T-helper 22 cell (primary cell): ENCODE measurements around the gene LGALS16.
"Not testable (repeated sequence)": the region's sequence is repeated elsewhere in the genome, so short reads cannot be mapped to it uniquely, and the experiment has no call there.

ENCODE experiments used
- DNase-seq: peaks from one replicate; pipeline ENCODE4 v3.0.0-alpha.2; 2020; ENCODE audit warnings: low read depth

LGALS16 gene, protein sequence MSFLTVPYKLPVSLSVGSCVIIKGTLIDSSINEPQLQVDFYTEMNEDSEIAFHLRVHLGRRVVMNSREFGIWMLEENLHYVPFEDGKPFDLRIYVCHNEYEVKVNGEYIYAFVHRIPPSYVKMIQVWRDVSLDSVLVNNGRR

DNA sequence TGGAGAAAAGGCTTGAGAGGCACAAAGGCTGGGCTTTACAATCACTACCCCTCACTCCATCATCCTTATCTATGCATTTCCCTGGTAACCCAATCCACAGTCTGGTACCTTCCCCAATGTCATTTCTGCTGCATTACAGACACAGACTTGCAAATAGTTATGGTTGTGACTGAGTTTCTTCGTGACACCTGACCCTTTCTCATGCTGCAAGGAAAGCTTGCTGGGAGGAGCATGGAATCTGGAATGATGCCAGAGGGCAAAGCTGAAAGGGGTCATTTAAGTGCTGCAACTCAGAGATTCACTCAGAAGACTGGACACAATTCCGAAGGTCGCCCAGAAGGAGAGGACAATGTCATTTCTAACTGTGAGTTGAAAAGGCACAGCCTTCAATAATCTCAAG is at the start of gene LGALS16:
LGALS16 (plus strand) TSS at position 301 of the 400 bp plus-strand sequence; CDS start at position 350, 49 bp downstream.
- DNase-seq: no peak

DNA sequence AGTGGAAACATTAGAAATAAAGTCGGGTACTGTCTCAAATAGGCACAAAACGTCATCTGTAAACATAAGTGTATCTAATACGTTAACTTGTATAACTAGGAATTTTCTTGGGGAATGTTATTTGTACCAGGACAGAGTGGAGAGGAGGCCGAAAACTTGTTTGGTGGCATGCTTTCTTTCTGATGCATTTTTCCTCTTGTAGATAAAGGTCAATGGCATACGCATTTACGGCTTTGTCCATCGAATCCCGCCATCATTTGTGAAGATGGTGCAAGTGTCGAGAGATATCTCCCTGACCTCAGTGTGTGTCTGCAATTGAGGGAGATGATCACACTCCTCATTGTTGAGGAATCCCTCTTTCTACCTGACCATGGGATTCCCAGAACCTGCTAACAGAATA is 48.7 kb upstream of the LGALS16 start:
- DNase-seq: no peak

DNA sequence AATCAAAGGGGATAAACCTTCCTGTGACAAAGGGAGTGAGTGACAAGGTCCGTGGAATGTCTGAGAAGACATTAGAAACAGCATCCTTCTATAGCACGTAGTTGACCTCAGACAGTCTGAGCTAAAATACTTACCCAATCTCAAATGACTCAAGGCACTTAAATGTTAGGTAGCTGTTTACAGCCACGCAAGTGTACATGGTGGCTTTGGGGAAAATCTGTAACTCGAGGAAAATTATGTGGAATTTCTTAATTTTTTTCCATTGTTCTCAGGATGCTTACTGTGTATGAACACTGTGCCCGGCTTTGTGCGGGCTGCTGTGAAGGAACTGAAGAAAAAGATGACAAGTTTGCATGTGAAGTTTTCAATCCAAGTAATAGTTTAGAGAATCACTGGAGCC is 48.2 kb upstream of the LGALS16 start:
- DNase-seq: no peak

DNA sequence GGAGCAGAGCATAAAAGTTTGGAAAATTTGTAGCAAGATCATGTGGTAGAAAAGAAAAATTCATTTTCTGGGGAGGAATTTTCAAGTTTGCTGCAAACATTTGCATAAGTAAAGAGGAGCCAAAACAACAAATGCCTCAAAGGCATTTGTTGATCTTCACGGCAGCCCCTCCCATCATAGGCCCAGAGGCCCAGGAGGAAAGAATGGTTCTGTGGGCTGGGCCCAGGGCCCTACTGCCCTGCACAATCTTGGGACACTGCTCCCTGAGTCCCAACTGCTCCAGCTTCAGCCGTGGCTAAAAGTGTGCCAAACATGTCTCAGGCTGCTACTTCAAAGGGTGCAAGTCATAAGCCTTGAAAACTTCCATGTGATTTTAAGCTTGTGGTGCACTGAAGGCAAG is 42.1 kb upstream of the LGALS16 start:
- no peak for DNase-seq

DNA sequence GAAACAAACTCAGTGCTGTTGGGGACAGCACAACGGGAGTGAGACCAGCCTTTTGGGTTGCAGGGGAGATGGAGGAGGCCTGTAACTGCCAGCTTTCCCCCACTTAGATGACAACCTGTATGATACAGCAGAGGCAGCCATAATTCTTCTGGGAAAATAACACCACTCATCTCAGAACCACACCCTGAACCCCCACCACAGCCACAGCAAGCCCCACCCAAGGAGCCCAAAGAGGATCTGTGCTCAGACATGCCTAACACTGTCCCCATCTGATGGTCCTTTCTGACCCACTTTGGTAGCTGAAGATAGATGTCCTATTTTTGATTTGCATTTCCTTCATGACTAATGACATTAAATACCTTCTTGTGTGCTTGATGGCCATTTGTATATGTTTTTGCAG is 38.0 kb upstream of the LGALS16 start:
- DNase-seq: no peak

DNA sequence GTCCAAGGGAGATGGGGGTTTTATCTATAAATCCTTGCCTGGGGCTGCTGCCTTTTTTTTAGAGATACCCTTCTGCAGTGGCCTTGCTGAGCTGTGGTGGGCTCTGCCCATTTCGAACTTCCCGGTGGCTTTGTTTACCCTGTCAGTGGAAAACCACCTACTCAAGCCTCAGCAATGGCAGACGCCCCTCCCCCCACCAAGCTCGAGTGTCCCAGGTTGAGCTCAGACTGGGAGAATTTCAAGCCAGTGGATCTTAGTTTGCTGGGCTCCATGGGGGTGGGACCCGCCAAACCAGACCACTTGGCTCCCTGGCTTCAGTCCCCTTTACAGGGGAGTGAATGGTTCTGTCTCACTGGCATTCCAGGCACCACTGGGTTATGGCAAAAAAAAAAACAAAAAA is 31.8 kb upstream of the LGALS16 start:
- DNase-seq: no peak

DNA sequence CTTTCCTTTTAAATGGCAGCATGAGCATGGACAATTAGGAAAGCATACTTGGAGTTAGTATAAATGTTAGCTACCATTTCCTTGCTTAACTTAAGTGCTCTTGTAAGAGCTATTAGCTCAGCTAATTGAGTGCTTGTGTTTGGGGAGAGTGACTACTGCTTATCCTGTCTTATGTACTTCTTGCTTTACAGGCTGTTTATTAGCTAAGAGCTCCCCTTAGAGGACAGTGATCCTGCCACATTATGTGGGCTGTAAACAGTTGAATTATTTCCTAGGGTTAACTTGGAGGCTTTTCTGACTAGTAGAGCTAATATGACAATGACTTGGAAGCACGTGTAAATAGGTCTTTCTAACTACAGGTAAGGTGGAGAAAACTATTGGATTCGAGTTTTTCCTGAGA is 28.1 kb upstream of the LGALS16 start:
- DNase-seq: not testable (repeated sequence)

DNA sequence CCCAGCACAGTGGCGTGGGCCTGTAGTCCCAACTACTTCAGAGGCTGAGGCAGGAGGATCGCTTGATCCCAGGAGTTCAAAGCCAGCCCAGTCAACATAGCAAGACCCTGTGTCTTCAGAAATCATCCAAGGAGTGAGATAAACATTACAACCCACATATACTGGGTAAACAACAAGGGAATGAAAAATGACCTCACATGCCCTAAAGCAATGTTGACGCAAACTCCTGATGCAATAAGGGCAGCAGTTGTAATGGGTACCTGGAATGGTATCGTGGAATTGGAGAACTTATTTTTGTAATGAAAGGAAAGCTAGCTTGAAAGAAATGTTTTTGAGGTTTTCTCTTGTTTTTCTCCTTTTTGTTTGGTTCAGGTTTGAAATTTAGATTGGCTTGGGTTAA is 24.5 kb upstream of the LGALS16 start:
- no peak for DNase-seq

DNA sequence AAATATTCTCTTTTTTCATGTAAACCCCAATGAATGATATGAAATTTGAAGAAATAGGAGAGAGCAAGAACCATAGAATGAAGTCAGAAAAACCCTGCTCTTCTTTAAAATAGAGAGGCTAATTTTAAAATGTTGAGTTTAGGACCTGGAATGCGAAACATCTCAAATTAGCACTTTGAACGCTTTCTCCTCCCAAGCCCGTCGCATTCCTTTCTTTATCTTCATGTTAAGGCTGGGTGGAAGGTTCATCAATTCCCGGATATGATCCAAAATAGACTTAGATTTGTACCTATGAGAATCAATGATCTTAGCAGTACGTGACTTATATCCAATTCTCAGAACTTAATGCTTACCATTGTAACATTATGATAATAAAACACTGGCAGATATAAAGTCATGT is 24.1 kb upstream of the LGALS16 start:
- no peak for DNase-seq

DNA sequence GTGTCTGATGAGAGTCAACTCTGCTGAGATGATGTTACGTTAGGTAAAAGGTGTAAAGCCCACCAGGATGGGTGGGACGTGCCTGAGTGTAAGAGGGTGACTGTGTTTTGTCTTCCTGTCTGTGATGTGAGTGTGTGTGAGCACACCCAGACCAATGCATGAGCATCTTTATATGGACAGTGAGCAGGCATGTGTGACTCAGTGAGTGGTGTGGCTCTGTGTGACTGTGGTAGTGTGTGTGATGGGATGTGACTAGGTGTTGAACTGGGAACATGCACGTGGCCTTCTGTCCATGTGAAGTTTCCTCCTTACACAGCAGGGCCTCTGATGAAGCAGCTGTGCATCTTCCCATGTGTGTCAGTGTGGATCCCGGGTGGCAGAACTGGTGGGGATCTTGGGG is 17.8 kb upstream of the LGALS16 start:
- DNase-seq: no peak

DNA sequence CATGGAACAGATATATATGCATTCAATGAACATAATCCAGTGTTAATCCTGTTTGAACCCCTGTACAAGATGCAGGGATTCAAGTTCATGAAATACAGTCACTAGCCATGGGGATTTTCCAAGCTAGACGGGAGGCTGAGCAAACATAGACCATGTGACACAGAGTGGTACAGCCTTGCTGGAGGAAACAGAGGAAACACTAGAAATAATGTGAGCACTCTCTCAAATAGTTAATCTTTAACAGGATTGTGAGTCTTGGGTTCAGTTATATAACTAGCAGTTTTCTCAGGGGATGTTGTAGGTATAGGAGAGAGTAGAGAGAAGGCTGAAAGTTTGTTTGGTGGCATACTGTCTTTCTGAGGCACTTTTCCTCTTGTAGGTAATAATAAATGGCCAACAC is 13.9 kb upstream of the LGALS16 start:
- DNase-seq: no peak

DNA sequence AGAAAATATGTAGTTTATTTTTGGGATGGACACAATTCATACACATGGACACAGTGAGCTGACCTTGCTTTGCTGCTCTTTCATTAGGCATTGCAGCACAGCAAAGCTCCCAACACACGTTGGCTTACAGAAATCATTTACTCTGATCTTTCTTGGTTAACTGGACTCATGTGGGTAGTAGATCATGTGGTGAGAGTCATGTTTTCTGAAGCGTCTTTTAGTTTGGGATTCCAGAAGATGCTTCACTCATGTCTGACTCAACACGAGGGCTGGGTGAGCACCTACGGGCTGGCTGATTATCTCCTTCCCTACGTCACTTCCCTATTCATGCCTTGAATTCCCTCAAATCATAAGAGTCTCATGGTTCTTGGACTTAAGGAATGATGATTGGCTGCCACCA is 12.1 kb upstream of the LGALS16 start:
- DNase-seq: no peak

DNA sequence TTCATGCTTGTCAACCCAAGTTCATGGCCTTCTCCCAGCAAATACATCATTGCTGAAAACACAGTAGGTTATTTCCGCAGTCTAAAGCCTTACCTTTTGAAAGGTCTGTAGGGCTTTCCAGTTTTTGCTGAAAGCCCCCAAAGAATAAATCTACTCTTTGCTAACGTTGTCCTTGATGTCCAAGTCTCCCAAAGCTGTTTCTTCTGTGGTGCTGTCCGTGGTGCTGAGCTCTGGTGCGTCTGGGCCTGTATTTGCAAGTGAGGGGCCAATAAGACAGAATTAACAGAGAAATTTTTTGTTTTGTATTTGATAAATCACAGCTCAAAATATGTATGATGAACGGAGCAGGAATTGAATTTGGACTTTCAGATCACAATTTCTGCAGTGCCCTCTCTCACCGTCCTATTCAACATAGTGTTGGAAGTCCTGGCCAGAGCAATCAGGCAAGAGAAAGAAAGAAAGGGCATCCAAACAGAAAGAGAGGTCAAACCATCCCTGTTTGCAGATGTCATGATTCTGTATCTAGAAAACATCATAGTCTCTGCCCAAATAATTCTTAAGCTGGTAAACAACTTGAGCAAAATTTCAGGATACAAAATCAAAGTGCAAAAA is 9.8 kb upstream of the LGALS16 start:
- DNase-seq: no peak

DNA sequence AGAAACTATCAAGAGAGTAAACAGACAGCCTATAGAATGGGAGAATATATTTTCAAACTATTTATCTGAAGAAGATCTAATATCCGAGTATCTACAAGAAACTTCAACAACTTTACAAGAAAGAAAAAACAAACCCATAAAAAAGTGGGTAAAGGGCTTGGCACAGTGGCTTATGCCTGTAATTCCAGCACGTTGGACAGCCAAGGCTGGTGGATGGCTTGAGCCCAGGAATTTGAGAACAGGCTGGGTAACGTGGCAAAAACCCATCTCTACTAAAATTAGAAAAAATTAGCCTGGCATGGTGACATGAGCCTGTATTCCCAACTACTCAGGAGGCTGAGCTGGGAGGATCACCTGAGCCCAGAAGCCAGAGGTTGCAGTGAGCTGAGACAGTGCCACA is 7.8 kb upstream of the LGALS16 start:
- no peak for DNase-seq

DNA sequence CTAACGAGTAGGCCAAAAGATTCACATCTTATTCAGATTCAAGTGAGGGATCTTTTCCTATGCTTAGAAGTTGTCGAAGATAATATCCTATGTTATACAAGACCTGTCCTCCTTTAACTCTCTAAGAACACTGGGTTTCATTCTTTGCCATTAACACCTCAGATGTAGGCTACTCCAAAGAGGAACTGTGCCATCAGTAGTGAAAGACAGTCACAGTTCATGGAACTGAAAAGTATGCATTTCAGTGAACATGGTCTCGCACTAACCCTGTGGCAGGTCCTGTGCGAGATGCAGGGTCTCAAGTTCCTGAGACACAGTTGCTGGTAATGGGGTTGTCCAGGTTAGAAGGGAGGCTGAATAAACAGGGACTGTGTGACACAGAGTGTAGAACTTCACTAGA is 4.1 kb downstream of the LGALS16 start:
- DNase-seq: no peak

DNA sequence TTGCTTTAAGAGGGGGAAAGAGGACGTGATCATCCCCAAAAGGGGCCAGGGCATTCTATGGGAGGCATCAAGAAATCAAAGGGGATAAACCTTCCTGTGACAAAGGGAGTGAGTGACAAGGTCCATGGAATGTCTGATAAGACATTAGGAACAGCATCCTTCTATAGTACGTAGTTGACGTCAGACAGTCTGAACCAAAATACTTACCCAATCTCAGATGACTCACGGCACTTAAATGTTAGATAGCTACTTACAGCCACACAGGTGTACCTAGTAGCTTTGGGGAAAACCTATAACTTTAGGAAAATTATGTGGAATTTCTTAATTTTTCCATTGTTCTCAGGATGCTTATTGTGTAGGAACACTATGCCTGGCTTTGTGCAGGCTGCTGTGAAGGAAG is 4.9 kb downstream of the LGALS16 start:
- DNase-seq: no peak

DNA sequence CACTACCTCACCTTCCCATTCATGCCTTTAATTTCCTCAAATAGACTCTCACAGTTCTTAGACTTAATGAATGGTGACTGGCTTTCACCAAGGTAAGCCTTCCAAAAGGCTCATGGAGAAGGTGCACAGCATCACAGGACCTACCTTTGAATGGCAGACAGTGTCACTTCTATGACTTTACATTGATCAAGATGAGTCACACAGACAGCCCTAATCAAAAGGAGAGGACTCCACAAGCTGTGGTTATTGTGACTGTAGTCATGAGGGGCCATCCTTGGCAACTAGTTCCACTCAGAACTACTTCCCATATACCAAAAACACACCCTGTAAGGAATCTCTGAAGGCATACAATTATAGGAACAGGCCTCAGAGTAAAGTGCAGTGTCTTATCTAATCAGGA is 5.9 kb downstream of the LGALS16 start:
- DNase-seq: no peak

DNA sequence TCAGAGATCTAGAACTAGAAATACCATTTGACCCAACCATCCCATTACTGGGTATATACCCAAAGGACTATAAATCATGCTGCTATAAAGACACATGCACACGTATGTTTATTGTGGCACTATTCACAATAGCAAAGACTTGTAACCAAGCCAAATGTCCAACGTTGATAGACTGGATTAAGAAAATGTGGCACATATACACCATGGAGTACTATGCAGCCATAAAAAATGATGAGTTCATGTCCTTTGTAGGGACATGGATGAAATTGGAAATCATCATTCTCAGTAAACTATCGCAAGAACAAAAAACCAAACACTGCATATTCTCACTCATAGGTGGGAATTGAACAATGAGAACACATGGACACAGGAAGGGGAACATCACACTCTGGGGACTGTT is 14.1 kb downstream of the LGALS16 start:
- not testable (repeated sequence) for DNase-seq

DNA sequence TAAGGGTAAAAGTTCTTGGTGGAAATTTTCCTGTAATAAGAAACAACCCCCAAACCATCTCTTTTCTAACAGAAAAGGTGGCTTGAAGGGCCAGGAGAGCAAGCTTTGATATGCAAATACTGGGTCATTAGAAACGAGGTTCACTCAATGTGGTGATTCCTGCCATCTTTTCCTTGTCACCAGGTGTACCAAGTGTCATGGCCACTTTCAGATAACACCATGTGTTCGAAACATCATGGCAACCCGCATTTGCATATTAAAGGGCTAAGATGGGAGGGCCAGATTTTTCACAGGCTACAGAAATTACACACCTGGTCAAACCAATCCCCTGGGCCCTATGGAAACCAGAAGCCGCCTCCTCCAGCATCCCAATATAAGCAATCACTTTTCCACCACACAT is 15.3 kb downstream of the LGALS16 start:
- no peak for DNase-seq

DNA sequence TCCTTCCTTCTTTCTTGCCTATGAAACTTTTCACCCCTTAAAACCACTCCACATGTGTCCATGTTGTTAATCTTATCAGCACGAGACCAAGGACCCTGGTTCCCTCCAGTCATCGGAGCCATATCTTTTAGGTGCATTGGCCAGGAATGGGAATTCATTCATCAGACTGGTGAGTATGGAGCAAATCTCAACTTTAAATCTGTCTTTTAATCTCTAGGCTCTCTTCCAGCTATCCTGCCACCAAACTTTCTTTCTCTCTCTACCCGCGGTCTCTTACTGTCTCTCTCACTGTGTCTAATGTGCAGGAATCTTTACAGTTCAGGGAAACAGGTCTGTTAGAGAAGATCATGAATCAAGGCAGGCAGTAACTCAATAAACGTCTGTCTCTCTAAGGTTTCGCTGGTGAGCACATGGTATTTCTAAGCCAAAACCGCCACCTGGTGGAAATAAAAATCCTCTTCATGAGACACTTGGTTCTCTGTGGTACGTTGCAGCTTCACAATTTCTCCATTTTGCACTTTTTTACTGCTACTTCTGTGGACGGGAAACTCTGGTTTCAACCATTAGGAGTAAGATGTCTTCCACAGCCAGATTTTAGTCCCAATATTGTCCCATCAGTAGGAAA is 16.1 kb downstream of the LGALS16 start:
- no peak for DNase-seq

DNA sequence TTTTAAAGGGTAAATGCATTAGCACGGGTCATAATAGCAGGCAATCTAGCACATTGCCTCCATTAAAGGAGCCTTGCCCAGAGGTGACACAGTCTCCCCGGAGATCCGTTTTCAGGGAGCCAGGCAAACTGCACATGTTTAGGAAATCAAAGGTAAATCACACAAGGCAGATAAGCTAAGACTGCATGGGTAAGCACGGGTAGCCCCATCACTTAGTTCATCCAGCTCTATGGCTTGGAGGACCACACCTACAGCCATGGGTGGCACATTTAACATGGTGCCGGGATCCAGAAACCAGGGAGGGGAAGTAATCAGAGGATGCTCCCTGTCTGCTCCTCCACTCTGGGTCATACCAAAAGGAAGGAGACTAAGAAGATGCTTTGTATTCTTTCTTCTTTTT is 16.8 kb downstream of the LGALS16 start:
- no peak for DNase-seq

DNA sequence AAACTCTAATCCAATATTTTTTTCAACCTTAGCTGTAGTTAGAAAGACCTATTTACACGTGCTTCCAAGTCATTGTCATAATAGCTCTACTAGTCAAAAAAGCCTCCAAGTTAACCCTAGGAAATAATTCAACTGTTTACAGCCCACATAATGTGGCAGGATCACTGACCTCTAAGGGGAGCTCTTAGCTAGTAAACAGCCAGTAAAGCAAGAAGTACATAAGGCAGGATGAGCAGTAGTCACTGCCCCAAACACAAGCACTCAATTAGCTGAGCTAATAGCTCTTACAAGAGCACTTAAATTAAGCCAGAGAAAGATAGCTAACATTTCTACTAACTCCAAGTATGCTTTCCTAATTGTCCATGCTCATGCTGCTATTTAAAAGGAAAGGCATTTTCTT is 18.1 kb downstream of the LGALS16 start:
- DNase-seq: not testable (repeated sequence)

DNA sequence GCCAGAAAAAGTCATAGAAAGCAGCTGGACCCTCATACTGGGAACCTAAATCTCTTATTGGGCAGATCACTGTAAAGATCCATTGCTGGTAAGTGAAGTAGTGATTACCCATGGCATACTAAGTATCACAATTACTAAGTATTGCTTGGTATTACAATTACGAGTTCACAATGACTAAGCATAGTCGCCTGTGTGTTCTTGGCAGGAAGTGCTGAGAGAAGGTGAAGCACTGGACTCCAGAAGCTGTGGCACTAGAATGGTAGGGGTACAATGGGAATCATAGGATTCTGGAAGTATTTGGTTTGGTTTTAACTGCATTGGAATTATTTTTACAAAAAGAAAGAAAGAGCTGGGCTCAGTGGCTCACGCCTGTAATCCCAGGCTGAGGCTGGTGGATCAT is 20.3 kb downstream of the LGALS16 start:
- no peak for DNase-seq
